Embryonic facial prominence (tissue), 1 donor: ENCODE data around the gene PSMB5.

Experiments used
- DNase-seq: peaks from one replicate; pipeline ENCODE4 v3.0.0-alpha.2; 2016; ENCODE audit errors: extremely low spot score

Gene PSMB5

DNA sequence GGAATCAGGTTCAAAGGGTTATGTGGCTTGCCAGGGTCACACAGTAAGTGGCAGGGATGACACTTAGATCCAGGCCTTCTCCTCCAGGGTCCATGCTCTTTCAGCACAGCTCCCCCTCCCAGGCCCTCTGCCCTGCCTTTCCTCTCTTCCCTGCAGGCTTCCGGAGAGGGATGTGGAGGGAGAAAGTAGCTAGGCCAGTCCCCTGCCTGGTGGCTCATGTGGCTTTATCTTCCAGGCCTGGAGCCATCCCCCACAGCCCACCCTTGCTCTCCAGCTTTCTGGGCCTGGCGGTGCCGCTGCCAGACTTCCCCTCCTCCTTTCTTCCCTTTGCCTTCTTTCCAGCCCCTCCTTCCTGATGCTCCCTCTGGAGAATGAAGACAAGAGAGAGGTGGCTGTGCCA, 9.1 kb upstream of the PSMB5 start:
- no peak for DNase-seq

DNA sequence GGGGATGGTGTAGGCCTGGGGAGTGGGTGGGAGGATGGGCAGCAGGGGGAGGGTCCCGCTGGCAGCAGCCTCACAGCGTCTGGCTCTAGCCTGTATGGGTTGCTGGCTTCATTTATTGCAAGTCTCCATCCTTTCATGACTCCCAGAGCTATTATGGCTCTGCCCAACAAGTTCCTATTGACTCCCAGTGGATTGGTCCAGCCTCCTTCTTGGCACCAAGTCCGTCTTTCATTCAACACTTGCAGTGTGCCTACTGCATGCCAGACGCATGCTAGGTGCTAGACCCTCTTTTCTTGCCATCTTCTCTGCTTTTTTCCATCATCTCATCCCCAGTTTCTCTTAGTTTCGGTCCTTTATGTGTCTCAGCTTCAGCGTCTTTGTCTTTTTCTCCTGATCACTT, 8.4 kb upstream of the PSMB5 start:
- DNase-seq, result no peak

DNA sequence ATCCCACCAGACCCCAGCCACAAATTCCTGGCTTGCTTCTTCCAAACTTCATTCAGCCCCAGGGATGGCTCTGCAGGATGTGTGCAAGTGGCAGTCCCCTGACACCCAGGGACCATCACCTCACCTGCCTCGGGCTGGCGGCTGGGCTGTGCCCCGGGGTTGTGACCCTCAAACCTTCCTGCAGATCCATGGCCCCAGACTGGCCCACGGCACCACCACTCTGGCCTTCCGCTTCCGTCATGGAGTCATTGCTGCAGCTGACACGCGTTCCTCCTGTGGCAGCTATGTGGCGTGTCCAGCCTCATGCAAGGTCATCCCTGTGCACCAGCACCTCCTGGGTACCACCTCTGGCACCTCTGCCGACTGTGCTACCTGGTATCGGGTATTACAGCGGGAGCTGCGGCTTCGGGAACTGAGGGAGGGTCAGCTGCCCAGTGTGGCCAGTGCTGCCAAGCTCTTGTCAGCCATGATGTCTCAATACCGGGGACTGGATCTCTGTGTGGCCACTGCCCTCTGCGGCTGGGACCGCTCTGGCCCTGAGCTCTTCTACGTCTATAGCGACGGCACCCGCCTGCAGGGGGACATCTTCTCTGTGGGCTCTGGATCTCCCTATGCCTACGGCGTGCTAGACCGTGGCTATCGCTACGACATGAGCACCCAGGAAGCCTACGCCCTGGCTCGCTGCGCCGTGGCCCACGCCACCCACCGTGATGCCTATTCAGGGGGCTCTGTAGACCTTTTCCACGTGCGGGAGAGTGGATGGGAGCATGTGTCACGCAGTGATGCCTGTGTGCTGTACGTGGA, 7.7 kb upstream of the PSMB5 start, which contains the start of gene PSMB11:
TSS of gene PSMB11 (plus strand) at position 51 of the 804 bp plus-strand sequence. CDS start at position 65, 14 bp downstream.
- DNase-seq, result no peak

DNA sequence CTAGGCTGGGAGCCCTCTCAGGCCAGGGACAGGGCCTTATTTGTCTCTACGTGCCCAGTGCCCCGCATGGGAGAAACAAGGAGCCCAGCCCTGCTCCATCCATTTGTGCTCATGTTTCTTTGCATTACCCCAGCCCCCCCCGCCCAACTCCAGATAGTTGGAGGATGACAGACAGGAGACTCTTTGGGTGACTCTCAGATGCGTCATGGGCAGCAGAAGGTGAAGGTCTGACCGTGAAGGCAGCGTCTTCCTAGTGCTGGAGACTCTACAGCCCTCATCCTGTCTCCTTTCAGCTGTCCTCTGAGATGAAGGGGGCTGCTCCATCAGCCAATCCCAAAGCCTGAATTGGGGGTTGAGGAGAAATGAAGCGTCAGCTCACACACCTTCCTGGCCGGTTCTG, 7.0 kb upstream of the PSMB5 start:
- DNase-seq, result no peak

DNA sequence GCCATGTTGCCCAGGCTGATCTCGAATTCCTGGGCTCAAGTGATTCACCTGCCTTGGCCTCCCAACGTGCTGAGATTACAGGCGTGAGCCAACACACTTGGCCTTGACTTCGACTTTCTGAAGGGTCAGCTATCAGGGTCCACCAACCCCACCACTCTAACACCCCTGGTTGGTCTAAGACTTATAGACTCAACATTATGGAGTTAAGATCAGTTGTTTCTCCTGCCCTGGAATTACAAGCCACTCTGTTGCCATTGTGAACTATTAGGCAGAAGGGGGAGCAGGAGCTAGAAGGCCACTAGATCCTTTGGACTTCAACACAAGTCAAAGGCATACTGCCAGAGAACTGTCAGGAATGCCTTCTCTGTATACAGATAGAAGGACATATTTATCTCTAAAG, 5.4 kb upstream of the PSMB5 start:
- DNase-seq, result no peak

DNA sequence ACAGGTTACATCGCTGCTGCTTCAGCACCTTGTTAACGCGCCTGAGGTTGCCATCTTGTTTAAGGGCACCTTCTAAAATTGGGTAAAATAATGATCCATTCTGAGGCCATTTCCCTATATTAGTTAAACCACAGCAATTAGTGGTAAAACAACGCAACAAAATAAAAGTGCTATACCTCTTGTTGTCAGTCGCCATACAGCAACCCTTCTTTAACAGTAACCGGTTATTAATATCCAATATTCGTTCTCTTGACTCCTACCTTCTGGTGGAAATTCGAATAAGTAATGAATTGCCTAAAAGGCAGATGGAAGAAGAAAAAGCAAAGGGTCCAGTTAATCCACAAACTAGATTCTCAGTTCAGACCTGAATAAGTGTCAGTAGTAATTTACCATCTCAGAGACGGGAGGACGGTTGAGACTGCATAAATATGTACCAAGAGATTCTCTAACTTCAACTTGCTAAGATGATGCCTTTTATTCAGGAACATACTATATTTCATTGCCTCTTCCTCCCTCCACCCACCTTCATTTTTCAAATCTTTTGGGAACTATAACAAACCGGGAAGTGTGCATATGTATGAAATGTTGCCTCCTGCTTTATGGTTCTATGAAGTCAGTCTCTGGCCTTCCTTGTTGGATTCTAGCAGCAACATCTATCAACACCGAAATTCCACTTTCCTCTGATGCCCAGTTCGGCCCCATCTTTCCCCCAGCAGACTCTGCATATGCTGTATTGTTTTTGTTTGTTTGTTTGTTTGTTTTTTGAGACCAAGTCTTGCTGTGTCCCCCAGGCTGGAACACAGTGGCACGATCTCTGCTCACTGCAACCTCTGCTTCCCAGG, 824 bp upstream of the PSMB5 start:
- DNase-seq, result no peak

DNA sequence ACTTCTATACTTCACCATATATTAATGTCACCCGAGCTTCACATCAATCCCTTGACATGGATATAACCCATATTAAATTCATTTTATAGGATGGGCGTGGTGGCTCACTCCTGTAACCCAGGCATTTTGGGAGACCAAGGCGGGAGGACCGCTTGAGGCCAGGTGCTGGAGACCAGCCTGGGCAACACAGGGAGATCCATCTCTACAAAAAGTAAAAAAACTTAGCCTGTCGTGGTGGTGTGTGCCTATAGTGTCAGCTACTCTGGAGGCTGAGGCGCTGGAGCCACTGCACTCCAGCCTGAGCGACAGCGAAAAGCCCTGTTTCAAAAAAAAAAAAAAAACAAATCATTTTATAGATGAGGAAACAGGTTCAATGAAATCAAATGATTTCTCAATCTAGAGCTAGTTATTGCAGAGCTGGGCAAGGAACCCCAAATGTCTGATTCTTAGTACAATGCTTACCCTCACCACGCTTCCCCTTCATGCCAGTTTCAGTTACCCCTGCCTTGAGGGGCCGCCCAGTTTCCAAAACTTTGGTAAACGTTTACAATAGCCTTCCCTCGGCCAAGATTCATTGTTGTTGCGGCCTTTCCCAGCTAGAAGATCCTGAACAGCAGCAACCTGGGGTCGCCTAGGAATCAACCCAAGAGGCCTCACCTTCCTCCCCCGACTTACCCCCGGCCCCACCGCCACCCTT, 751 bp downstream of the PSMB5 start:
- no peak for DNase-seq

DNA sequence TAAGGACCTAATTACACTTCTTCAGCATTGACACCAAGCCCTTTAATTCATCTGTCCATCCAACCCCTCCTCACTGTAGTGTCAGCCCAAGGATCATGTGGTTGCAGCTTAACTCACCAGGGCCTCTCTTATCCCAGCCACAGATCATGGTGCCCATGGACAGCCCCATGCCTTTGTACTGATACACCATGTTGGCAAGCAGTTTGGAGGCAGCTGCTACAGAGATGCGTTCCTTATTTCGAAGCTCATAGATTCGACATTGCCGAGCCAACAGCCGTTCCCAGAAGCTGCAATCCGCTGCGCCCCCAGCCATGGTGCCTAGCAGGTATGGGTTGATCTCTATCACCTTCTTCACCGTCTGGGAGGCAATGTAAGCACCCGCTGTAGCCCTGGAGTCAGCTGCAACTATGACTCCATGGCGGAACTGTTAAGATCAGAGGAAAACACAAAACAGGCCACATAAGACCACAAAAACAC, 1.4 kb downstream of the PSMB5 start:
- DNase-seq, result no peak

DNA sequence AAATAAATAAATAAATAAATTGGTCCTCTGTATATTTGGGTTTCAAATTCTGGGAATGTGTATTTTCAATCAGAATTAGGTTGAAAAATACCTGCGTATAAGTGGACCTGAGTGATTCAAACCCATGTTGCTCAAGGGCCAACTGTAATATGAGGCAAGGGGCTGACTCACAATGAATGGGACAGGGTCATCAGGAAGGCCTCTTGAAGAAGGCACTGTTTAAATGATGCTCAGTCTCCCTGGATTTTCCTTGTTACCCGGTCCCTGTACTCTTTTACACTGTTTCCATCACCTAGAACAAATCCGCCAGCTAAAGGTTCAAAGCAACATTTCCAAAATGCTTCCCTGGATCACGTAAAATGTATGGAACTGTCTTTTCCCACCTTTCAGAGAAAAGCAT, 3.8 kb downstream of the PSMB5 start:
- no peak for DNase-seq

DNA sequence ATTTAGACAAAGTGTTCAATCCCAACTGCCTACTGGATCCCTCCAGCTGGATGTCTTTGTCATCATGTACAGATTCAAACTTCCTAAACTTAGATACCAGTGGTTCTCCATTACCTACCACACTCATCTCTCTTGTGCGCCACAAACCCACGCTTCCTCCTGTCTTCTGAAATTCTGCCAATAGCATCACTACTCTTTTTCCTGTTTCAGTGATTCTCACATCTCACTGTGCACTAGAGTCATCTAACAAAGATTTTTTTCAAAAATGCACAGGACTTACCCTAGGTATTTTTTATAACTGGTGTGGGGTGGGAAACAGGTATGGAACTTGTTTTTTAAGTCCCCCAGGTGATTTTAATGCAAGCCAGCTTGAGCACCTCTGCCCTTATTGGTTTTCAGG, 5.9 kb downstream of the PSMB5 start:
- no peak for DNase-seq

DNA sequence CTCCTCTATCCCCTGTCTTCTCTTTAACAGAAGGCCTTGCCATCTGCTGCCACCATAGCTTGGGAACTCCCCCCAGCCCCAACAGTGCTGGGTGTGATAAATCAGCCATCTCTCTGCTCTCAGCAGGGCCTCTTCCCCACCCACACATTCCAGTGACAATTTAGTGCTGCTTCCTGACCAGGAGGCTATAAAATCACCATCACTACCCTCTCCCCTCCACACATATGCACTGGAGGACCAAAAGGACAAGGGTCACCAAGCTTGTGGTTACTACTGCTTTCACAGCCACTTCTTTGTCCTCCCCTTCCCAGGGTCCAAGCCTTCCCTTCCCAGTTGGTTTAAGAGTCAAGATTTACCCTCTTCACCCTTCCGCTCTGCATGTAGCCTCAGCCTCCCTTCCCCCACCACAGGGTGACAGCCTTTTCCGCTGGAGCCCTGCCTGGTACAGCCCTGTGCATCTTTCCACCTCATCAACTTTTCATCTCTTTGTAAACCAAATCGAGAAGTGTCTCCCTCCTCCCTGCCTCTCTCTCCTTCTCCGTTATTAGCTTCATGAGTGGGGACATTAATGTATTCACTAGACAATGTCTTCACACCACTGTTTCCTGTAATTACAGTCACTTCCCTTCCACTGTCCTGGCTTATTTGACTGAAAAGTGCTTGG, 9.4 kb downstream of the PSMB5 start:
- DNase-seq, result no peak

DNA sequence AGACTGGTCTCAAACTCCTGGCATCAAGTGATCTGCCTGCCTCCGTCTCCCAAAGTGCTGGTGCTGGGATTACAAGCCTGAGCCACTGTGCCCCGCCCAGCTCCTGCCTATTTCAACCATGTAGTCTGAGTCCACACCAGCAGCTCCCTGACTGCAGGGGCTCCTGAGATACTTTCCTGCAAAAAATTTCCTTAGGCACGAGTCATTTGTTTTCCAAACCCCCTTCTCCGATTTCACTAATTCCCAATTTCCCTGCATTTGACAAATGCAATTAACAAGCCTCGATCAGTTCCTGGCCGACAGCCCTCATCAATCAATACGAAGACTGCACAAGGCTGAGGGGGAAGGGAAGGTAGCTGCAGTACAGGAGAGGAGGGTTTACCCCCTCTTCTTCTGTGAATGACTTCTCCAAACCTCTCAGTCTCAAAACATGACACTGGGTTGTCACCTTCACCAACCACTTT, 10.1 kb downstream of the PSMB5 start:
- no peak for DNase-seq

DNA sequence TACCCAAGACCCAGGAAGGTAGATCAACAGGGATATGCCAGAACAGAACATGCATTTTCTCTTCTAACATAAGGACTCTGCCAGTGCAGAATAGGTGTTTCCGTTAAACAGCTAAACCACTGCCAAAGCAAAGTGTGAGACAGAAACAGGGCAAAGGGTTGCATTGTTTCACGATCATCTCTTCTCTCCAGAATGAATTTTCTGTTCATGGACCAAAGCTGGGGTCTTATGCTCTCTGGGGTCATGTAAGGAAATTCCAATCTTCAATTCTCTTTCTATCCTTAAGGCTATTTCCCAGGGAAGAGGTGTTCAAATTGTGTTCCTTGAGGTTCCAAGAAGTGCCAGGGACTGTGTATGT, 10.9 kb downstream of the PSMB5 start:
- DNase-seq, result no peak

DNA sequence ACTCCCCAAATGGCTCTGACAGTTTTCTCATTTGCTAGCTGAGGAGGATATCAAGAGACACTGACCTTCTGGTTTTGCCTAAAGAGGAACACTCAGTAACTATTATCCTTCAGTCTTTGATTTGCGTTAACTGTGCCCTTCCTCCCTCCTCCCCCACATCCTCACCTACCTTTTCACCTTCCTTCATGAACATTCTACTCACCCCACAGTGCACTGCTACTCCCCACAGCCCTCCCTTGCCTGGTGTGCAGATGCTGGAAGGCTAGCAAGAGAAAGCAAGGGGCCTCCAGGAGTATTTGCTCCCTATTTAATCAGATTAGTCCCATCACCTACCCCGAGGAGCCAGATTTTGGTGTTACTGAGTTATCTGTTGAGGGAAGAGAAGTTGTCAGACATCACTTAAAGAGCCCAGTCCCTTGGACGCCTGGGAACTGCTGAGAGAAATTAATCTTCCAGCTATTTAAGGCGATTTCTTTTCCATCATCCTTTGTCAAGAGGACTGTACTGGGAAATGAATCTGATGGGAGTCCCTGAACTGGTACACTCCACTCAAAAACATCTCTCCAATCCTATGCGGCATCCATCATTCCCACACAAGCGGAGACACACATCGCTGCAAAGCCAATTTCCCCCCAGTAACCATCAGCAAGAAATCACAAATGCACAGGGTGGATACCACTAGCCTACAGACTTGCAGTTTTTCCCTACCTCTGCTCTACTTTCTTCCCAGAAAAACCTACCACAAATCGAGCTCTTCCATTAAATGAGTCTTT, 11.5 kb downstream of the PSMB5 start:
- no peak for DNase-seq

DNA sequence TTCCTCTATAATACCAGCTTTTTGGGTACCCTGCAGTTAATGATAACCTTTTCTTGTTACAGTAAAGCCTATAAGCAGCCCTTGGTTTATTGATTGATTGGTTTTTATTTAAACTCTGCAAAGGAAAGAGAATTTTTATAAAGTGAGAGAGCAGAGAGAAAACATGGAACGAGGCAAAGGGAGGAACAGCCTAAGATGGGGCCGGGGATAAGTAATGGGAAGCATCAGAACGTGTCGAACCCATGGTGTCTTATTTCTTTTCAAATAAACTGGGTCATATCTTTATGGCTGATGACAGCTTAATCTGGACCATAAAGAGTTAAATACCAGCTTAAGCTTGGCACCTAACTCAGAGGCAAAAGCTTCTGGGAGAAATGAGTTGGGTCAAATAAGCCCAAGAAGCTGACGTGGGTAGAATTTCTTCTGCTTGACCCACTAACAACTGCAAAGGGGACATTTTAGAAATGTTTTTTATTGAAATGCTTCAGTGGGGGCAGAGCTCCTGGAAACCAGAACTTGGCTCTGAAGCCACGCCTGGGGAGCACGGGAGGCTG, 12.7 kb downstream of the PSMB5 start:
- DNase-seq, result no peak

DNA sequence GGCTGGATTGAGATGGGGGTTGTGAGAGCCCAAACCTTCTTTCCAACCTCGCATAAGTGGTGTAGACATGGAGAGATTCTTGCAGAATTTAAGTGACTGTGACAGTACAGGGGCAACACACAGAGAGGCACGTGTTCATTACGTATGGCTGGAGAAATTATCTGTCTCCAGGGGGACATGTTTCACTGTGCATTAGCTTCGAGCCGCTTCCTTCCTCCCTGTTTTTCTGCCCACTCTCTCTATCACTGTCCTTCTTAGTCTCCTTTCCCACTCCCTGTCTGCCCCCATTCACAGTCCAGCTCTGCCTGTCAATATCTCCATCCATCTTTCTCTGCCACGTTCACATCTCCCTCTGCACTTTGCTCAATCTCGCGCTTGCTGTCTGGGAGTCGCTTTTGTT, 13.3 kb downstream of the PSMB5 start:
- no peak for DNase-seq

DNA sequence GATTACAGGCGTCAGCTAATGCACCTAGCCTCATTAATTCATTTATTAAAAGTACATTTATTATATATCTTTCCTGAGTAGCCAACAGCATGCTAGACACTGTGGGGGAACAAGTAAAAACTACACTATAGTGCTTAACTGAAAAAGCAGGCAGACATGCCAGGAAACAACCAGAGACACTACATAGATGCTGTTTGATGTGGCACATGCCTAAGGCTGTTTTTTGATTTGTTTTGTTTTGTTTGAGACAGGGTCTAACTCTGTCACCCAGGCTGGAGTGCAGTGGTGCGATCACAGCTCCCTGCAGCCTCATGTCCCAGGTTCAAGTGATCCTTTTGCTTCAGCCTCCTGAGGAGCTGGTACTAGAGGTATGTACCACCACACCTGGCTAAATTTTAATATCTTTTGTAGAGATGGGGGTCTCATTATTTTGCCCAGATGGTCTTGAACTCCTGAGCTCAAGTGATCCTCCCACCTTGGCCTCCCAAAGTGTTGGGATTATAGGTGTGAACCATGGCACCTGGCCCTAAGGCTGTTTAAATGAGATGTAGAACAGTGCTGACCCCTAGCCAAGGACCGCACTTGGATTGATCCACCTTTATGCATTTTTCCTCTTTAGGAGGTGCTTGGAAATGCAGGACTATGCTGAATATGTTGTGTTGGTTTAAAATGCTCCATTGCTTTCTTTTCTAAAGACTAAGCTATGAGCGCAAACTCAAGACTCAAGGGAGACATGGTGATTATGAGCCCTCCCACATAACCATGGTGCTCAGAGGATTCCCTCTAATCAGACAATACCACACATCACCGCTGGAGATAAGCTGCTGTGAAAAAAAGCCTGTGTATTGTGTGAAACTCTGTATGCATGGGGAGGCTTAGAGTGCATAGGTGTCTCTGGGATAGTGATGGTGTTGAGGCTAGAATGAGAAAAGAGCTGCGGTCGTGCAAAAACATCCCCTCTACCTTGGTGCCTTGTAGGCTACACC, 14.3 kb downstream of the PSMB5 start:
- no peak for DNase-seq

DNA sequence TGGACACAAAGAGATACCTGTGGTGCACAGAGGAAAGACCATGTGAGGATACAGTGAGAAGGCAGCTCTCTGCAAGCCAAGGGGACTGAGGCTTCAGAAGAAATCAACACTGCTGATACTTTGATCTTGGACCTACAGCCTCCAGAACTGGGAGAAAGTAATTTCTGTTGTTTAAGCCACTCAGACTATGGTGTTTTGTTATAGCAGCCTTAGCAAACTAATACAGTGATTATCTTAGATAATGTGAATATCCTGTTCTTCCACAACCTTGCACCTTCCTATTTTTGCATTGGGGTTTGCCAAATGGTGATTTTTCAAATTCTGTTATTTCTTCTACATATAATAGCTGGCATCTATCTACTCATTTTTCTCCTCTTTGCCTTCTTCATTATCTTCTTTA, 16.6 kb downstream of the PSMB5 start:
- no peak for DNase-seq

DNA sequence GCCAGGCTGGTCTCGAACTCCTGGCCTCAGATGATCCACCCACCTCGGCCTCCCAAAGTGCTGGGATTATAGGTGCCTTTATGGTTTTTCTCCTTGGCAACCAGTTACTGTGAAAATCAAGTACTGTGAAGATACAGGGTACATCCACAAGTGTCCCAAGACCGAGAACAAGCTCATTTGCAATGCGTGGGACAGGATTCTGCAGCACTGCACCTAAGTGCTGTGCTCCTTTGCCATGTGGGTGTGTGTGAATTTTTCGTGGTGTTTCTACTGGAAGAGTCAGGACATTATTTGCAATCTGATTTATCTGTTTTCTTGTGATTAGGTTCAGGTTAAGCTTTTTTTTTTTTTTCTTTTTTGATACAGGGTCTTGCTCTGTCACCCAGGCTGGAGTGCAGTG, 17.6 kb downstream of the PSMB5 start:
- no peak for DNase-seq
